Left renal cortex interstitium (tissue), 4 donors: Measurements from ENCODE around the gene PELI3. TPM values are rescaled to one million over a fixed set of nuclear protein-coding genes. Genes with fewer than 3 reads are reported as not detected.

ENCODE experiments used
- DNase-seq, 4 donors: peaks; one replicate each; pipeline ENCODE4 v3.0.0-alpha.2; 2013; ENCODE audit warnings: low read depth in 4 of 4, low spot score in 2 of 4, missing footprints in 1 of 4
- polyA plus RNA-seq, 4 donors: library from polyadenylated mRNA; unstranded; fragments of 120-200 nt; gene quantifications; one replicate each; pipeline ENCODE4 v1.2.1, GENCODE V29; 2013; ENCODE audit not compliant: insufficient read length in 4 of 4

Gene PELI3
- polyA plus RNA-seq, 4 donors, result 4.5 to 7.8 (median 6.4) TPM

- DNase-seq, result no peak
Observed at GRCh38 chr11:66473167-66473566, 6.5 kb downstream of the PELI3 start.

GRCh38 chr11:66473608-66474515 is 7.2 kb downstream of the PELI3 start:
- no peak for DNase-seq

- DNase-seq, result no peak
Observed at GRCh38 chr11:66475349-66476172, 8.9 kb downstream of the PELI3 start.

GRCh38 chr11:66476173-66476840 is 9.6 kb downstream of the PELI3 start:
- DNase-seq, result no peak

- DNase-seq, result no peak
Observed at GRCh38 chr11:66476841-66477251, 10.1 kb downstream of the PELI3 start.

GRCh38 chr11:66477263-66478201 is 10.8 kb downstream of the PELI3 start:
- DNase-seq, result no peak

- DNase-seq, result peak in 1 of 4 donors; percentile 10
Observed at GRCh38 chr11:66478729-66479393, 12.2 kb downstream of the PELI3 start.

- peak in 1 of 4 donors; percentile 47 for DNase-seq
Observed at GRCh38 chr11:66479394-66480116, 12.8 kb downstream of the PELI3 start.

GRCh38 chr11:66480117-66480938 is 13.6 kb downstream of the PELI3 start, which contains the start of gene DPP3:
Gene DPP3, plus strand, starts transcription at chr11:66480434. Its CDS starts 1,767 bp downstream, at chr11:66482201.
- peak; percentile 79 to 91 (median 86) for DNase-seq

GRCh38 chr11:66484806-66485380 is 18.2 kb downstream of the PELI3 start:
- DNase-seq, result no peak

- DNase-seq, result no peak
Observed at GRCh38 chr11:66488957-66489356, 22.3 kb downstream of the PELI3 start.

GRCh38 chr11:66489636-66490035 is 22.9 kb downstream of the PELI3 start:
- DNase-seq, result no peak

GRCh38 chr11:66491315-66491935 is 24.7 kb downstream of the PELI3 start:
- DNase-seq, result no peak

- no peak for DNase-seq
Observed at GRCh38 chr11:66492161-66492865, 25.6 kb downstream of the PELI3 start.

GRCh38 chr11:66493130-66493529 is 26.4 kb downstream of the PELI3 start:
- DNase-seq, result no peak

GRCh38 chr11:66494458-66494857 is 27.8 kb downstream of the PELI3 start:
- DNase-seq, result no peak
